NCI-H2029 (cell line): ENCODE results near the gene MUC4.
"Not testable (repeated sequence)": the region's sequence is repeated elsewhere in the genome, so short reads cannot be mapped to it uniquely, and the experiment has no call there.

Source experiments
- DNase-seq: peaks from one replicate; lab custom pipeline; 2025; lab: John Stamatoyannopoulos, UW

Gene MUC4

DNA sequence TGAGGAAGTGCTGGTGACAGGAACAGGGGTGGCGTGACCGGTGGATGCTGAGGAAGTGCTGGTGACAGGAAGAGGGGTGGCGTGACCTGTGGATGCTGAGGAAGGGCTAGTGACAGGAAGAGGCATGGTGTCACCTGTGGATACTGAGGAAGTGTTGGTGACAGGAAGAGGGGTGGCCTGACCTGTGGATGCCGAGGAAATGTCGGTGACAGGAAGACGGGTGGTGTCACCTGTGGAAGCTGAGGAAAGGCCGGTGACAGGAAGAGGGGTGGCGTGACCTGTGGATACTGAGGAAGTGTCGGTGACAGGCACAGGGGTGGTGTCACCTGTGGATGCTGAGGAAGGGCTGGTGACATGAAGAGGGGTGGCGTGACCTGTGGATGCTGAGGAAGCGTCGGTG is 30.5 kb downstream of the MUC4 start:
- DNase-seq, result not testable (repeated sequence)

DNA sequence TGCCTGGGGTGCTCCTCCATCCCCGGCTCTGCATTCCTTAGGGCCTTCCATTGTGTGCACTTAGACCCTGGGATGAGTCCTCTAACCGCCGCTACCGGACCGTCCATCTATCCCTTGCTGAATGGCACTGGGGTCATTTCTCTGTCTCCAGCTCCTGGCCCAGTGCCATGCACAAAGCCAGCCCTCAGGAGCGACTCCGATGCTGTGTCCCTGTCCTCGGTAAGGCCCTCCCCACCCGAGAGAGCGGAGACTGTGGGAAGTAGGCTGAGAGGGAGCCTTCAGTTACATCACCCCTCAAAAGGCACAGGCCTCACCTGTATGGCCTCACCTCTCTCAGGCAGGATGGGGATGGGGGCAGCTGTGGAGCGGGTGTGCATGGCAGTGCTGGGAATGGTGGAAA is 33.8 kb downstream of the MUC4 start:
- no peak for DNase-seq

DNA sequence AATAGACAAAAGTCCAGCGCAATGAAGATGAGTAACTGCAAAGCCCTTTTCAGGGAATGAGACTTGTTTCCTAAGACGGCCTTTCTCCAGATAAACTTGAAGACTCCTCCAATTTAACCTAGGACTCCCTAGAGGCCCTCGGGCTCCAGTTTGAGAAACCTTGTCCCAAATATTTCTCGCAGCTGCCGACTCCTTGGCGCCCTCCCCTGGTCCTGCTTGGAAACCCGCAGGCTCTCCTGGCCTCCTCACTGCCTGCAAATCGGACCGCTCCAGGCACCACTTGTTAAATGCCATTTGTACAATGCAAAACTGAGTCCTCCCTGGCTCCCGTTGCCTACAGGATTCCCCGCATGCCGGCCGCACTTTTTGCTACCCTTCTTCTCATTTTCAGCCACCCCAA is 36.8 kb downstream of the MUC4 start:
- no peak for DNase-seq

DNA sequence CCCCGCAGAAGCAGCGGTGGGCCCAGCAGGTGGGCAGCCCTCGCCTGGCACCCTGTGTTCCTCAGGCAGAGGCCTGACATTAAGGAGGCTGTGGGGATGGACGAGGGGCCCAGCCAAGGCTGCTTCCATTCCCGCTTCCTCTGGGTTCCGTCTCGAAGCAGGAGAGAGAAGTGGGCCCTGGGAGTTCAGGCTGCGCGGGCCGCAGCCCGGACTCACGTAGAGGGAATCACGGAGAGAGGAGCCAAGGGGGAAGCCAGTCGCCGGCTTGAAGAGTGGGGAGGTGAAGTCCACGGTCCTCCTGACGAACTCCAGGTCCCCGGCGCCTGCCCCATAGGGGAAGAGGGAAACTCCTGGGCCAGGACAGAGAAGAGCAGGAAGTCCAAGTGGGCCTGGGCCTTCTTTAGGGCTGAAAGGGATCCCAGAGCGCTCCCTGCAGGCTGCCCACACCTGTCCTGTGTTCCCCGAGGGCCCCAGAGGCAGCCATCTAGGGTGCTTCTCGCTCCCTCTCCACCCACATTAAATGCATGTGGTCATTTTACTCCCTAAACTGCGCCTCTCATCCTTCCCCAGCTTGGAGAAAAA is 37.7 kb downstream of the MUC4 start:
- no peak for DNase-seq

DNA sequence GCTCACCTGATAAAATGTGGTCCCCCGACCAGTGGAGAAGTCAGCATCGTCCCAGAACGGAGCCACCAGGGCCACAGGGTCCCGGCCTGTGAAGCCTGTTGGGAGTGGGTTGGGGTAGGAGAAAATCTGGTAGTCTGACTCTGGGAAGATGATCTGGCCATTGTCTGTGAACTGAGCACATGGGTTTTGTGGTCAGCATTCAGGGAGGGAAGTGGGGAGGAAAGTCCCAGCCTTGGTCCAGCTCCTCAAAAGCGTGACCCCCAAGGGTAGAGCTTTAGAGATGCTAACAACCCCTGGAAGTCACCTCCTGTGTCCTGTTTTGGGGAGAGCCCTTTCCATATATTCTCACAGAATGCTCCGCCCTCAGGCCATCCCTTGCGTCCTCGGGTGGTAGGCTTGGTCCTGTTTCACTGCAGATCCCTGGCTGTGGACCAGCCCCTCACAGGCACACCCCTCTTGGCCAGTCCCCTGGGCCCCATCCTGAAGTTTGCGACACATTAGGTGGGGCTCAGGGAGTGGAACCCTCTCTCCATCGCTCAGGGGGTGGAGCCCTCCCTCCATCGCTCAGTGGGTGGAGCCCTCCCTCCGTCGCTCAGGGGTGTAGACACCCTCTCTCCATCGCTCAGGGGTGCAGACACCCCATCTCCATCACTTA is 40.0 kb downstream of the MUC4 start:
- DNase-seq, result no peak

DNA sequence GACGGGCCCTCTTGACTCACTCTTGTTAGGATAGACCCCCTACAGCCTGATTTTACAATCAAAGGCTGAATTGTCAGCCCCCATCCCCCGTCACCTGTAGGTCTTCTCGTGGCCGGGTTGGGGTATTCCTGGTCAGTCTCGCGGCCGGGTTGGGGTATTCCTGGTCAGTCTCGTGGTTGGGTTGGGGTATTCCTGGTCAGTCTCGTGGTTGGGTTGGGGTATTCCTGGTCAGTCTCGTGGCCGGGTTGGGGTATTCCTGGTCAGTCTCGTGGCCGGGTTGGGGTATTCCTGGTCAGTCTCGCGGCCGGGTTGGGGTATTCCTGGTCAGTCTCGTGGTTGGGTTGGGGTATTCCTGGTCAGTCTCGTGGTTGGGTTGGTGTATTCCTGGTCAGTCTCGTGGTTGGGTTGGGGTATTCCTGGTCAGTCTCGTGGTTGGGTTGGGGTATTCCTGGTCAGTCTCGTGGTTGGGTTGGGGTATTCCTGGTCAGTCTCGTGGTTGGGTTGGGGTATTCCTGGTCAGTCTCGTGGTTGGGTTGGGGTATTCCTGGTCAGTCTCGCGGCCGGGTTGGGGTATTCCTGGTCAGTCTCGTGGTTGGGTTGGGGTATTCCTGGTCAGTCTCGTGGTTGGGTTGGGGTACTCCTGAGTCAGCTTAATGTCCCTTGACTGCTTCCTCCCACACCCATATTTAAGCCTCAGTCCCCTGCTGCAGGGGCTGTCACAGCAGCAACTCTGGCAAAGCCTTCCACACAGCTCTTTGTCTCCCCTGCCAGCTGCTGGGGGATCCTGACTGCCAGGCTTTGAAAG is 40.7 kb downstream of the MUC4 start:
- not testable (repeated sequence) for DNase-seq

DNA sequence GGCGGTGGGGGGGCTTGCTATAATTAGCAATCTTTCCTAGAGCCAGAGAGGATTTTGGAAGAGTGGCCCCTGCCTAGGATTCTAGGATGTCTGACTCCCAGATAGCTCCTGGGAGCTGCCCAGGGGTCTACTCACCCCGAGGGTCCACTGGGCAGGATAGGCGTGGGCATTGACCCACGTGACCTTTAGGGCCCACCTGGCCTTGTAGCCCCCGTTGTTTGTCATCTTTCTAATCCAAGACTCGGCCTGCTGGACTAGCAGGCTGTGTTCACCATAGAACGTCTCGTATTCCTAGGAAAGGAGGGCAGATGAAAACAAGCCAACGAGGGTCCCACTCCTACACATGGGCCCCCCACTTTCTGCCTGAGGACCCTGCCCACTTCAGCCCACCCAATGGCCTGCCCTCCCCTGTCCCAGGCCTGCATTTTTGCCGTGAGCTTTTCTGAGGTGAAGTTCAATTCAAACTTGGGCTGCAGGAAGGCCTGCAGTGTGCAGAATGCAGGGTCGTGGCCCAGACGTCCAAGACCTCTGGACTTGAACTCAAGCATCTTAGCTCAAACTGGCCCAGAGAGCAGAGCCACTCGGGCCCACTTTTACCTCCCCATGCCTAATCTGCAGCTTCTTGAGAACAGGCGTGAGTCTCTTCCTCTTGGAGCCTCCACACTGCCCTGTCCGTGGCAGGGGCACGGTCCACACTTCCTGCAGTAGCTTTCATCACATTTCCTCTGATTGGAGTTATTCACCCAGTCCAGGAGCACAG is 41.5 kb downstream of the MUC4 start:
- no peak for DNase-seq

DNA sequence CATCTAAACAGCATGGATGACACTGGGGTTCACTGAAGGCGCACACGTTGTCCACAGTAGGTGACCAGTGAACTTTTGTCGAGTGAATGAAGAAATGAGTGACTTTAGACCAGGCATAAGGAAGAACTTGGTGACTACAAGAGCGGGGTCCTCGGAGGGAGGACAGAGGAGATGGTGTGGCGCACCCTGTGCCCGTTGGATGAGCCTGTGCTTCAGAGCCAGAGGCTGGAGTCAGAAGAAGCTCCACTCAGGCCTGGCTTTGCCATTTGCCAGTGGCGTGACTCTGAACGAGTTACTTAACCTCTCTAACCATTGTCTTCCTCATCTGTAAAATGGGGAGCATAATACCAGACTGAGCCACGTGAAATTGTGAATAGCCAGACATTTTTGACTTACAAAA is 42.2 kb downstream of the MUC4 start:
- no peak for DNase-seq

DNA sequence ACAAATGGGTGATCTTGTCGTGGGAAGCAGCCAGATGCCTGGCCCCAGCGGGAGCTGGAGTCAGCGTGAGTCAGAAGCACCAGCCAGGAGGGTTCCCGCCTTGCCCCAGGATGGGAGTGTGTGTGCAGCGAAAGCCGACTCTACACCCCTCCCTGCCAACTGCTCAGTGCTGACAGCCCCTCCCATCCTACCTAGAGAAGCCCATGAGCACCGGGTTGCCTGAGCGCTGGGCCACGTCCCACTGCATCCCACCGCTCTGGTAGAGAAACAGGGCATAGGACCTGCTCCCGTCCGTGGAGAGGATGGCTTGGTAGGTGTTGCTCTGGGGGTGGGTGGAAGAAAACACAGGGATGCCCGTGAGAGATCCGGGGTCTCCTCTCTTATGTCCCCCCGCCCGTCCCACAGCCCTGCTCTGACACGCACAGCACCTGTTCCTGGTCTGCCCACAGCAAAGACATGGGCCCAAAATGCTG is 42.9 kb downstream of the MUC4 start:
- DNase-seq, result no peak

DNA sequence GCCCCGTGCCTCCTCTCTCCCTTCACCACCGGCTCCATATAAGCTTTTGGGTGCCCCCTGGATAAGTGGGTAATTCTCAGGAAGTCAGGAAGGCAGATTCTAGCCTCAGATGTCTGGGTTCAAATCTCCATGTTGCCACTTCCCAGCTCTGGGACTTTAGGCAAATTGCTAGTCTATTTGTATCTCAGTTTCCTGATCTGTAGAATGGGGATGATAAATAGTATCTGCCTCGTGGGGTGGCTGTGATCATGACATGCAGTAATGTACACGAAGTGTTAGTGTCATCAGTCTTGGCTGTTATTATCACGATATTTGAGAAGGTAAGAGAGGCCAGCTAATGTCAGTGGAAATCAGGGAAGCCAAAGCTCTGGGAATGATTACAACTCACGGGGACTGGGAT is 43.3 kb downstream of the MUC4 start:
- no peak for DNase-seq

DNA sequence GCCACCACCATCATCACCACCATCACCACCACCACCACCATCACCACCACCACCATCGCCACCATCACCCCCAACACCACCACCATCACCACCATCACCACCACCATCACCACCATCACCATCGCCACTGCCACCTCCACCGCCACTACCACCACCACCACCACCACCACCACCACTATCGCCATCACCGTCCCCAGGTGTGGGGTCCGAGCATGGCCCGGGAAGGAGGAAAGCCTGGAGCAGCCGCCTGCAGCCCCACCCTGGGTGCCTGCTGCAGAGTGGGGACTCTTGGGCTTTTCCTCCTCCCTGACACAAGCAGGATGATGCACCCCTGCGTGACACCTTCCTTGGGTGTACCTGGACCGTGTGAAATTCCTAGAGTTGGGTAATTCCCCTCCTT is 43.9 kb downstream of the MUC4 start:
- DNase-seq, result no peak

DNA sequence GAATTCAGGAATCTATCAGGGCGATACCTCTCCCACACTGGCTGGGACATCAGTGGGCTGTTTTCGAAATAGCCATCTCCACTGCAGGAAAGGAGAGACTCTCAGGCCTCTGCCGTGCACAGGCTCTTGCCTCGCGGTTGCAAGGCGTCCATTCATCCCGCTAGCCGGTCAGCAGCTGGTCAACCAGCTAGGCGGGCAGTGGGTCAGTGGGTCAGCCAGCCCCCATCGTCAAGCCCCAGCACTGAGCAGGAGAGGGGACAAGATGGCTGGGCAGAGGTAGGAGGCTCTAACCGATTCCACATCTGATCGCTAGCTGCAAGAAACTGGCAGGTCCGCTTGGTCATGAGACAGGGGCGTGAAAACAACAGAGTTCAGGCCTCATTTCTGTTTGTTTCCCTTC is 45.1 kb downstream of the MUC4 start:
- no peak for DNase-seq

DNA sequence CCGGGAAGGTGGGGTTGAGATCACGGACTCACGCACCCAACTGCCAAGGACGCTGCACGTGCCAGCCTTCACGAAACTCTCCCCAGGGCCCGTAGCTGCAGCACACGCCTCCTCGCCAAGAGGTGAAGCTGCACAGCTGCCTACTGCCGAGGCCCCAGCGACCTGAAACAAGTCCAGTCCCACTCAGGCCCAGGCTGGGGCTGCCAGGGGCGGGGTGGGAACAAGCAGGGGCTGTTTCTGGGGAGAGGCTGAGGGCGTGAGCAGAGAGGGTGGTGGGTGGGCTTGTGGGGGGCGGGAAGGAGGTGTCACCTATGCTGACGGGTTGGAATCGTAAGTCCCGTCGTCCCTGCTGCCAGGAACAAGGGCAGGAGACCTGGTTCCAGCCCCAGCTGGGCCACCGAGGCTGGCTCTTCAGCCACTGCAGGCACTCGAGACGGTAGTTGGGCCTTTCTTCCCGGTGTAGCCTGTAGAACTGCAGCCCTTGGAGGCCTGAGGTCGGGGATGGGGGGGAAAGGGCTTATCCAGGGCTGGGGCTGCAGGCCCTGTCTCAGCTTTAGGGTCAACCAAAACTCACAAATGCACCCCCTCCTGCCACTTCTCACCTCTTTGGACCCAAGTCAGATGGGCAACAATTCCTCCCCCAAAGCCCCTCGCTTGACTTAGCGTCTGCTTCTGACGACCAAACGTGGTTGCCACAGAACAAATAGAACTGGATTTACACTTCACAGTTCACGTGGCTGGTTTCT is 46.6 kb downstream of the MUC4 start:
- DNase-seq, result no peak

DNA sequence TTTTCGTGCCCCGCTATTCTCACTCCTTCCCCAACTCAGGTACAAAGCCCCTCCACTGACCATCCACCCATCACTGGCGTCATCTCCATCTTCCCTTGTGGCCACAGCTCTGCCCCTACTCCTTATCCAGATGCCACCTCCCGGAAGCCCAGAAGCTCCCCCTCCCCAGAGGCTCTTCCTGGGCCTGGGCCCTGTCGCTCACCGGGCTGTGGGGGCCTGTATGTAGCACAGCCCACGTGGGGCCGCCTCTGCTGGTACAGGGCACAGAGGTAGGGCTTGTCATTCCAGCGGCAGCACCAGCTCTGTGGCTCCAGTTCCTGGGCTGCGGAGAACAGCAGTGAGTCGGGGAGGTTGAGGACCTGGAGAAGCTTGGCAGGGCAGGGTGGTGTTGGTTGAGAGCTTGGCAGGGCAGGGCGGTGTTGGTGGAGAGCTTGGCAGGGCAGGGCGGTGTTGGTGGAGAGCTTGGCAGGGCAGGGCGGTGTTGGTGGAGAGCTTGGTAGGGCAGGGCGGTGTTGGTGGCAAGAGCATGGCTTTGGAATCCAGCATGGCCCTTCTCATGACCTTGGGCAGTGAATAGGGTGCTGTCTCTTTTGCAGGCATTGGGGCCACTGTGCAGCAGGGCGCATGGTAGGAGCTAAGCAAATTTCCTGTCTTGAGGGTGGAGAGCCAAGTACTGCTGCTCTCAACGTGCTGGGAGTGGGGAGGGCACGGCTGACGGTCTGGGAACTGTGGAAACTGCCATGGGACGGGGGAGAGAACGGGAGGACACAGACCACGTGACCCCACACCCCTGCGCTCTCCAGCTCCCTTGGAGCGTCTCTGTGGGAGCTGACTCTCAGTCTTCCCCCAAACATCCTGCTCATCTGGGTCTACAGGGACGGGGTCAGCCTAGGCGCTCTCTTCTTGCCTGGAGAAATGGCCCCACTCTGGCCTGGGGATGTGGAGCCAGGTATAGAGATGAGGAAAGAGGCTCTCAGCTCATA is 47.6 kb downstream of the MUC4 start:
- DNase-seq, result no peak

DNA sequence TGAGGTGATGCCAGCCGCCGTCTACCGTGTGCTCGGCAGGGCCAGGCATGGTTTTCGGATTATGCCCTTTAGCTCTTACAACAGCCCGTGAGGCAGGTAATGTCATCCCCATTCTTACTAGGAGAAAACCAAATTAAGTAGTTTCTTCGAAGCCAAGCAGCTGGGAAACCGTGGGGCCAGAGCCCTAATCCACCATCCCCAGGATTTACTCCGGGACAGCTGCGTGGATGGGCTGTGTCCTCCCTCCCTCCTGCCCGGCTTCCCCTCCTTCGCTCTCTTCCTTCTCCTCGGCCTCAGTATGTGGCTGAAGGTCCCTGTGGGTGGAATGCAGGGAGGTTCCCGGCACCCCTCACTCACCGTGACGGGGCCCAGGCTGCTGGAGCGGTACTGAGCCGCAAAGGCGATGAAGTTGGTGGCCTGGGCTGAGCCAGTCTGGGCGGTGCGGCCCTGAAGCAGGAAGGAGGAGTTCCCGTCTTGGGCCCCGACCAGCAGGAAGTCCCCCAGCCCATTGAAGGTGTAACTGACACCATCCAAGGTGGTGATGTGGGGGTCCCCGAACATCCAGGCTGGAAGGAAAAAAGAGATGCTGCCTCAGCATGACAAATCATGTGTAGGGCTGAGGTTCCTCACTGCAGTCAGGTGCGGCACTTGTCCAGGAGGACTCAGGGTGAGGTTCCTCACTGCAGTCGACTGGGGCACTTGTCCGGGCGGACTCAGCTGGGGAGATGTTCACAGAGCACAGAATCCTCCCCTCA is 48.5 kb downstream of the MUC4 start:
- DNase-seq, result no peak

DNA sequence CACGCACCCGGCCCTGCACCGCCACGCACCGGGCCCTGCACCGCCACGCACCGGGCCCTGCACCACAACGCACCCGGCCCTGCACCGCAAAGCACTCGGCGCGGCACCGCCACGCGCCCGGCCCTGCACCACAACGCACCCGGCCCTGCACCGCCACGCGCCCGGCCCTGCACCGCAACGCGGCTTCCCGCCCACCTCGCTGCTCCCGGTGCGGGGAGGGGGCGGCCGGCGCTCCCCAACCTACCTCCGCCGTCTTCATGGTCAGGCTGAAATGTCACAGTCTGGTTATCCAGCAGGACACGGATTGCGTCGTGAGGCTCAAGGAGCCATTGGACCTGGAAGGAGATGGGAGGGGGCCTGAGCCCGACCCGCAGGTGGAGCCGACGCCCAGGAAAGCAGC is 49.1 kb downstream of the MUC4 start:
- DNase-seq, result no peak

DNA sequence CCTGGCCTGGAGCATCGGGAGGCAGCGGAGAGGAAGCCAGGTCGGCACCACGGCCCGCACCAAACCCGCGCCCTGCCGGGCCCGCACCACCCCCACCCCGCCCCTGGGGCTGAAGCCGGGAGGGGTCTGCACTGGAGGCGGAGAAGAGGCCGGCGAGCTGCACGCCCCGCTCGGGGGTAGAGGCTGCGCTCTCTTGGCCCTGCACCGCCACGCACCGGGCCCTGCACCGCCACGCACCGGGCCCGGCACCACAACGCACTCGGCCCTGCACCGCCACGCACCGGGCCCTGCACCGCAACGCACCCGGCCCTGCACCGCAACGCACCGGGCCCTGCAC is 49.5 kb downstream of the MUC4 start:
- no peak for DNase-seq

DNA sequence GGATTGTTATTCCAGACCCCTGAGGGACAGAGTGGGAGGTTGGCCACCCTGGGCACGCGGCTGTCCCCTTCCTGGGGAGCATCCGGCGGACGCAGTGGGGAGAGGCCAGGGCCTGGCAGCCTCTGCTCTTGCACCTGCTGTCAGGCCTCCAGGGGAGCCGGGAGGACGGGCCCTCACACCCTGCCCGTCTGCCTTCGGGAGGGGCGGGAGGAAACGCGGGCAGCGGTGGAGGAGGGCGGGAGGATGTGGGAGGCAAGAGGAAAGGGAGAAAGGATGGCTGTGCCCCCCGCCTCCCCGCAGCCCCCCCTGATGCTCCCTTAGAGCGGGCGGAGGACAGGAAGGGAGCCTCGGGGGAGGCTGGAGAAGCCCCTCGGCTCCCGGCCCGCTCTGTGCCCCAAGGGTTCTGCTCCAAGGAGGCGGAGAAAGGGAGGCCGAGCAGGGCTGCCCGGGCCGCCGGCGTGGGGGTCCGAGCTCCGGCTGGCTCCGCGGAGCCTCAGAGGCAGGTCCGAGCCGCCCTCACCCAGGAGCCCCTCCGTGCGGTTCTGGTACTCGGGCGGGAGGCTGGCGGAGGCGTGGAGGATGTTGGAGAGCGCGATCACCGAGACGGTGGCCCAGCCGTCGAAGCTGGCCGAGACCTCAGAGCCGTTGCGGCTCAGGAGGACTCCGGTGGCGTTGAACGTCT is 50.0 kb downstream of the MUC4 start:
- no peak for DNase-seq

DNA sequence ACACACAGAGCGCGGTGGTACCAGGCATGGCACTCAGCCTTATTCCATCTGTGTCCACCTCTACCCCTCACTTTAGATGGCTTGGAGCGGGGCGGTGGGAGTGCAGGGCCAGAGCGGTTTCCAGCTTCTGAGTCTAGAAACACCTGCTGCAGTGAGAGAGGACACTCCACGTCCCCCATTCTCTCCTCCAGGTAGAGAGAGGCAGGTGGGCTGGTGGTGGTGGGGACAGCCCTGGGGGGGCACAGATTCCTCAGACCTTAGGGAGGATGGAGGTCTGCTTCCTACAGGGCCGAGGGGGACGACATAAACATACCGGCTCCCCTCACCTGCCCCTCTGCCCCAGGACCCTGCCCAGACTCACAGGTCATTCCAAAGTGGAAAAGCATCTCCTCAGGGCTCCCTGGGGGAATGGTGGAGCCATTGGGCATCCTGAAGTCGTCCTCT is 50.6 kb downstream of the MUC4 start:
- no peak for DNase-seq
